Kidney capillary endothelial cell (primary cell): ENCODE measurements around the gene TBC1D19.
A peak's percentile ranks its signal among the peaks of the same experiment; 100 is the strongest.

ENCODE experiments used
- DNase-seq: peaks from one replicate; pipeline ENCODE4 v3.0.0-alpha.2; 2018; ENCODE audit warnings: low spot score

TBC1D19 gene

GRCh38 chr4:26782830-26783202 lies 198.9 kb downstream of the TBC1D19 start:
- DNase-seq: no peak

GRCh38 chr4:26784207-26784865 lies 200.5 kb downstream of the TBC1D19 start:
- no peak for DNase-seq

- DNase-seq: no peak
Measured at GRCh38 chr4:26785312-26785711, 201.4 kb downstream of the TBC1D19 start.

GRCh38 chr4:26785810-26786209 lies 201.9 kb downstream of the TBC1D19 start:
- no peak for DNase-seq

- no peak for DNase-seq
Measured at GRCh38 chr4:26786916-26787315, 203.0 kb downstream of the TBC1D19 start.

GRCh38 chr4:26787461-26788340 lies 203.8 kb downstream of the TBC1D19 start:
- peak; percentile 69 for DNase-seq

- no peak for DNase-seq
Measured at GRCh38 chr4:26788341-26788733, 204.5 kb downstream of the TBC1D19 start.

GRCh38 chr4:26789208-26789607 lies 205.3 kb downstream of the TBC1D19 start:
- no peak for DNase-seq

- DNase-seq: no peak
Measured at GRCh38 chr4:26791346-26791745, 207.5 kb downstream of the TBC1D19 start.

GRCh38 chr4:26792639-26793038 lies 208.8 kb downstream of the TBC1D19 start:
- no peak for DNase-seq

- no peak for DNase-seq
Measured at GRCh38 chr4:26793735-26794134, 209.9 kb downstream of the TBC1D19 start.

- no peak for DNase-seq
Measured at GRCh38 chr4:26796081-26796480, 212.2 kb downstream of the TBC1D19 start.

- no peak for DNase-seq
Measured at GRCh38 chr4:26802790-26803189, 218.9 kb downstream of the TBC1D19 start.

GRCh38 chr4:26803211-26803861 lies 219.5 kb downstream of the TBC1D19 start:
- DNase-seq: no peak

GRCh38 chr4:26804451-26804850 lies 220.6 kb downstream of the TBC1D19 start:
- no peak for DNase-seq

- no peak for DNase-seq
Measured at GRCh38 chr4:26804925-26805324, 221.0 kb downstream of the TBC1D19 start.
